OCI-LY7 (cell line): ENCODE data around the gene COQ9. TPM values are rescaled to one million over a fixed set of nuclear protein-coding genes. Genes with fewer than 3 reads are reported as not detected.

ENCODE experiments used
- BruUV-seq: library from RNA; stranded (reverse); fragments of 400-500 nt; replicated peaks from 2 replicates; lab custom pipeline; 2021; lab: Mats Ljungman, UMichigan
- CTCF ChIA-PET: fragments of 300-600 bp; sonication (Branson Sonifier 250); formaldehyde crosslinking; loops from one replicate; lab custom pipeline; 2022; ENCODE audit warnings: antibody characterized with exemption; ENCODE audit not compliant: unreplicated experiment; lab: Charles Lee
- POLR2A ChIA-PET: fragments of 300-600 bp; sonication (Branson Sonifier 250); formaldehyde crosslinking; loops from one replicate; lab custom pipeline; 2022; ENCODE audit warnings: antibody characterized with exemption; lab: Charles Lee
- DNase-seq: peaks from one replicate; pipeline ENCODE4 v3.0.0-alpha.2; 2015; ENCODE audit warnings: low spot score
- H2AFZ ChIP-seq: fragments of 200-600 bp; sonication (generic), shearing (Covaris generic); 2 replicates; pipeline ENCODE4 v1.6.1; 2014; ENCODE audit warnings: mild to moderate bottlenecking, antibody characterized with exemption, low read length, moderate library complexity
- H3K27ac ChIP-seq: fragments of 200-600 bp; sonication (generic); 2 replicates; pipeline ENCODE4 v1.5.1; 2014; ENCODE audit warnings: mixed run types, low read depth, mild to moderate bottlenecking, moderate library complexity, low read length, inconsistent platforms; ENCODE audit not compliant: poor library complexity, severe bottlenecking
- H3K36me3 ChIP-seq: fragments of 200-600 bp; sonication (generic); 2 replicates; pipeline ENCODE4 v1.6.1; 2014; ENCODE audit warnings: mild to moderate bottlenecking, antibody characterized with exemption, low read length, moderate library complexity, mixed read lengths; ENCODE audit not compliant: insufficient read depth
- H3K4me1 ChIP-seq: fragments of 200-600 bp; sonication (generic); 2 replicates; pipeline ENCODE4 v1.5.1; 2014; ENCODE audit warnings: mild to moderate bottlenecking, low read length; ENCODE audit not compliant: insufficient read depth, poor library complexity, severe bottlenecking
- H3K4me2 ChIP-seq: fragments of 200-600 bp; sonication (generic); 2 replicates; pipeline ENCODE4 v1.6.1; 2014; ENCODE audit warnings: mild to moderate bottlenecking, low read length
- H3K4me3 ChIP-seq: fragments of 200-600 bp; sonication (generic); 2 replicates; pipeline ENCODE4 v1.5.1; 2014; ENCODE audit warnings: mild to moderate bottlenecking, low read depth, low read length; ENCODE audit not compliant: poor library complexity, severe bottlenecking
- H3K79me2 ChIP-seq: fragments of 200-600 bp; sonication (generic); 2 replicates; pipeline ENCODE4 v1.6.1; 2016; ENCODE audit warnings: low read depth, mild to moderate bottlenecking, low read length, moderate library complexity, mixed read lengths; ENCODE audit not compliant: insufficient read depth
- H3K9me2 ChIP-seq: fragments of 200-600 bp; sonication (generic); 2 replicates; pipeline ENCODE4 v1.6.1; 2016; ENCODE audit warnings: mild to moderate bottlenecking, low read length, mixed read lengths; ENCODE audit not compliant: insufficient read depth
- H3K9me3 ChIP-seq: fragments of 200-600 bp; sonication (generic); 2 replicates; pipeline ENCODE4 v1.6.1; 2014; ENCODE audit warnings: mild to moderate bottlenecking, mixed run types, low read length, mixed read lengths
- H4K20me1 ChIP-seq: fragments of 200-600 bp; sonication (generic); 2 replicates; pipeline ENCODE4 v1.6.1; 2014; ENCODE audit warnings: mild to moderate bottlenecking, antibody characterized with exemption, low read length, moderate library complexity, mixed read lengths; ENCODE audit not compliant: insufficient read depth
- EZH2phosphoT487 ChIP-seq: fragments of 200-600 bp; sonication (generic); IDR thresholded peaks from 2 replicates; pipeline ENCODE4 v1.6.1; 2018; ENCODE audit warnings: low read depth, borderline replicate concordance, mild to moderate bottlenecking, mixed run types, antibody characterized with exemption, low read length, moderate library complexity, mixed read lengths
- intact Hi-C: fragments of 100-400 bp; cut with micrococcal nuclease; formaldehyde crosslinking; loops from one replicate; pipeline ENCODE4 v1.10.0; 2022; ENCODE audit not compliant: unreplicated experiment
- total RNA-seq, 2 experiments: library from RNA; depleted of rRNA in 1 of 2; stranded (reverse); fragments of >200 nt in 1 of 2; shearing (Covaris generic) in 1 of 2; gene quantifications; 2 replicates each; pipeline ENCODE4 v1.2.3, GENCODE V29; 2014 to 2022
- TF ChIP-seq, protein P1 (sequence below): fragments of 200-600 bp; sonication (generic); conservative IDR thresholded peaks from 2 replicates; pipeline ENCODE4 v1.5.1; 2014; ENCODE audit warnings: mild to moderate bottlenecking, antibody characterized with exemption, low read length, moderate library complexity, mixed read lengths

Gene COQ9
- total RNA-seq, 2 experiments from 2014 or later, result 30.5 to 45.2 TPM

DNA sequence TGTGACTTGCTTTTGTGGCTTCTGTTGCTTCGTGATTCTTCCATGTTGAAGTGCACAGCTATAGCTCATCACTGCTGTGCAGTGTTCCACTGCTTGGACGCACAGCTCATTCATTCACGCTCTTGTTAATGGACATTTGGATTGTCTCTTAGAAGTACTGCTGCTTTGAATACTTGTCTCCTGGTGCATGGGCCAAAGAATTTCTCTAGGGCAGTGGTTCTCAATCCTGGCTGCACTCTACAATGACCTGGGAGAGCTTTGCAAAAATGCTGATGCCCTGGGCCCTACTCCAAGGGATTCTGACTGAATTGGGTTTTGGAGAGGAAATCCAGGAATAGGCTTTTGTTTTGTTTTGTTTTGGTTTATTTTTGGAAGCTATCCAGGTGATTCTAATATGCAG lies 22.7 kb upstream of the COQ9 start:
- no peaks in the 10 kb centered on the region for H4K20me1 ChIP-seq
- H3K9me2 ChIP-seq, result no peaks in the 10 kb centered on the region
- no peak overlapping the region for H2AFZ ChIP-seq
- ChIA-PET POLR2A (no interaction called here), CTCF (interaction anchor here (1.3 kb wide), 1 partner anchor 8 kb away, joined by 4 read pairs; no protein-coding TSS in a partner anchor)
- no peaks in the 10 kb centered on the region for H3K79me2 ChIP-seq
- no peak overlapping the region for H3K4me3 ChIP-seq
- H3K36me3 ChIP-seq, result peaks cover 23% of the 10 kb centered on the region
- no peak overlapping the region for H3K27ac ChIP-seq
- no peaks in the 10 kb centered on the region for H3K9me3 ChIP-seq
- TF ChIP-seq, protein P1, sequence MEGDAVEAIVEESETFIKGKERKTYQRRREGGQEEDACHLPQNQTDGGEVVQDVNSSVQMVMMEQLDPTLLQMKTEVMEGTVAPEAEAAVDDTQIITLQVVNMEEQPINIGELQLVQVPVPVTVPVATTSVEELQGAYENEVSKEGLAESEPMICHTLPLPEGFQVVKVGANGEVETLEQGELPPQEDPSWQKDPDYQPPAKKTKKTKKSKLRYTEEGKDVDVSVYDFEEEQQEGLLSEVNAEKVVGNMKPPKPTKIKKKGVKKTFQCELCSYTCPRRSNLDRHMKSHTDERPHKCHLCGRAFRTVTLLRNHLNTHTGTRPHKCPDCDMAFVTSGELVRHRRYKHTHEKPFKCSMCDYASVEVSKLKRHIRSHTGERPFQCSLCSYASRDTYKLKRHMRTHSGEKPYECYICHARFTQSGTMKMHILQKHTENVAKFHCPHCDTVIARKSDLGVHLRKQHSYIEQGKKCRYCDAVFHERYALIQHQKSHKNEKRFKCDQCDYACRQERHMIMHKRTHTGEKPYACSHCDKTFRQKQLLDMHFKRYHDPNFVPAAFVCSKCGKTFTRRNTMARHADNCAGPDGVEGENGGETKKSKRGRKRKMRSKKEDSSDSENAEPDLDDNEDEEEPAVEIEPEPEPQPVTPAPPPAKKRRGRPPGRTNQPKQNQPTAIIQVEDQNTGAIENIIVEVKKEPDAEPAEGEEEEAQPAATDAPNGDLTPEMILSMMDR, result no peak
- TF ChIP-seq EZH2phosphoT487, result no peak
- no peak overlapping the region for H3K4me2 ChIP-seq
- no peak for DNase-seq
- no peaks in the 10 kb centered on the region for H3K4me1 ChIP-seq
- intact Hi-C loops, result no loop called here
- no TSS peak for BruUV-seq

DNA sequence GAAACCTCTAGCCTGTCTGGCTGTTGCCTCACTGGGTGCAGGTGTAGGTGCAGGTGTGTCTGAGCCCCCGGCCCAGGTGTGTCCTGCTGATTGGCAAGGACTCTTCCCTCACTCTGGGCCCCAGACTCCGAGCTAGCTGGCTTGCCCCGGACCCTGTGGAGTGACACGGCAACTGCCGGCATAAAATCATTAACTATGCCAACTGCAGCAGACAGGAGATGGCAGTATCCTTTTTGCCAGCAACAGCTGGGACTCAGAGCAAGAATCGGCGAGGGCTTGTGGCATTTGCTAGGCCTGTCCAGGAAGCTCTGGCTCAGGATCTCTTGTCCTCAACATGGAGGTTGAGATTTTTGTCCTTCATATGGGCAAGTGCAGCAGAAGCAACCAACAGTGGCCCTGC lies 20.9 kb upstream of the COQ9 start:
- Histone ChIP-seq H4K20me1 (no peaks in the 10 kb centered on the region), H3K4me2 (no peak overlapping the region), H2AFZ (no peak overlapping the region), H3K36me3 (peaks cover 41% of the 10 kb centered on the region), H3K4me3 (no peak overlapping the region), H3K27ac (no peak overlapping the region), H3K79me2 (no peaks in the 10 kb centered on the region), H3K4me1 (no peaks in the 10 kb centered on the region), H3K9me3 (no peaks in the 10 kb centered on the region), H3K9me2 (no peaks in the 10 kb centered on the region)
- ChIA-PET CTCF (no interaction called here), POLR2A (no interaction called here)
- intact Hi-C loops, result no loop called here
- no peak for TF ChIP-seq EZH2phosphoT487
- TF ChIP-seq, protein P1, result no peak
- no TSS peak for BruUV-seq
- no peak for DNase-seq

DNA sequence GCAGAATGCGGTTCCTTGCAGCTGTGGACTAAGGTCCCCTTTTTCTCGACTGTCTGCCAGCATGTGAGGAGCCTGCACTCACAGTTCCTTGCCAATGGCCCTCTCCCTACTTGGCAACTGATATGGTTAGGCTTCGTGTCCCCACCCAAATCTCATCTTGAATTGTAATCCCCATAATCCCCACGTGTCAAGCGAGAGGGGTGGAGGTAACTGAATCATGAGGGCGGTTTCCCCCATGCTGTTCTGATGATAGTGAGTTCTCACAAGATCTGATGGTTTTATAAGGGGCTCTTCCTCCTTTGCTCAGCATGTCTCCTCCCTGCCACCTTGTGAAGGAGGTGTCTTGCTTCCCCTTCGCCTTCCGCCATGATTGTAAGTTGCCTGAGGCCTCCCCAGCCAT lies 20.0 kb upstream of the COQ9 start:
- Histone ChIP-seq H2AFZ (no peak overlapping the region), H3K4me3 (no peak overlapping the region), H3K36me3 (peaks cover 50% of the 10 kb centered on the region), H3K4me1 (no peaks in the 10 kb centered on the region), H3K4me2 (no peak overlapping the region), H4K20me1 (no peaks in the 10 kb centered on the region), H3K79me2 (no peaks in the 10 kb centered on the region), H3K27ac (no peak overlapping the region), H3K9me2 (no peaks in the 10 kb centered on the region), H3K9me3 (no peaks in the 10 kb centered on the region)
- ChIA-PET POLR2A (no interaction called here), CTCF (no interaction called here)
- TF ChIP-seq EZH2phosphoT487, result no peak
- TF ChIP-seq, protein P1, result no peak
- DNase-seq, result no peak
- intact Hi-C loops, result no loop called here
- no TSS peak for BruUV-seq
